GM12891 (cell line): Measurements from ENCODE around the gene MND1.

Experiments used
- PAX5 ChIP-seq: IDR thresholded peaks from 2 replicates; pipeline ENCODE4 v1.6.1; 2011; ENCODE audit warnings: low read length, moderate library complexity, mild to moderate bottlenecking; ENCODE audit not compliant: insufficient read depth, severe bottlenecking
- TAF1 ChIP-seq: IDR thresholded peaks from 2 replicates; pipeline ENCODE4 v1.6.1; 2011; ENCODE audit warnings: low read depth, low read length, control low read depth

DNA sequence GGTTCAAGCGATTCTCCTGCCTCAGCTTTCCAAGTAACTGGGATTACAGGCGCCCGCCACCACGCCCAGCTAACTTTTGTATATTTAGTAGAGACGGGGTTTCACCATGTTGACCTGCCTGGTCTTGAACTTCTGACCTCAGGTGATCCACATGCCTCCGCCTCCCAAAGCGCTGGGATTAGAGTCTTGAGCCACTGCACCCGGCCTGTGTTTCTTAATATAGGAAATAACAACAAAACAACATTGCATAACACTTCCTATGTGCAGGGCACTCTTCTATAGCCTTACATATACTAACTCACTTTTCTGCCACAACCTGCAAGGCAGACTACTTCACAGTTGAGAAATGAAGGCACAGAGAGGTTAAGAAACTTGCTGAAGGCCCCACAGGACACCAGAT, 108.9 kb downstream of the MND1 start:
- TF ChIP-seq TAF1 (no peak), PAX5 (no peak)
